Lung (tissue), 12 donors: ENCODE measurements around the gene POLE. TPM values are rescaled to one million over a fixed set of nuclear protein-coding genes. Genes with fewer than 3 reads are reported as not detected.

Experiments
- ATAC-seq: fragments of 200-7000 bp; cut with Tn5 transposase; one replicate; pipeline ENCODE4 v1.9.1; 2020; ENCODE audit warnings: moderate number of reproducible peaks; ENCODE audit not compliant: insufficient read depth, low FRiP score
- DNase-seq, 3 donors: peaks; one replicate each; pipeline ENCODE4 v3.0.0-alpha.2; 2013 to 2017
- H3K27ac ChIP-seq, 2 donors: one replicate each; pipeline ENCODE4 v1.5.1; 2013; ENCODE audit warnings: mild to moderate bottlenecking in 2 of 2, moderate library complexity in 2 of 2, control low read depth in 1 of 2, inconsistent platforms in 1 of 2, low read depth in 1 of 2, low read length in 1 of 2
- H3K27me3 ChIP-seq, 3 donors: one replicate each; pipeline ENCODE4 v1.5.1; 2013; ENCODE audit warnings: low read length in 2 of 3; ENCODE audit not compliant: control insufficient read depth in 3 of 3, insufficient read depth in 3 of 3
- H3K36me3 ChIP-seq, 4 donors: one replicate each; pipeline ENCODE4 v1.5.1; 2013; ENCODE audit warnings: low read length in 4 of 4, mild to moderate bottlenecking in 1 of 4, moderate library complexity in 1 of 4; ENCODE audit not compliant: control insufficient read depth in 4 of 4, insufficient read depth in 4 of 4
- H3K4me1 ChIP-seq, 5 donors: one replicate each; pipeline ENCODE4 v1.5.1; 2013; ENCODE audit warnings: low read length in 5 of 5, mild to moderate bottlenecking in 2 of 5, moderate library complexity in 1 of 5; ENCODE audit not compliant: control insufficient read depth in 5 of 5, insufficient read depth in 5 of 5
- H3K4me3 ChIP-seq: one replicate; pipeline ENCODE4 v1.5.1; 2013; ENCODE audit warnings: mild to moderate bottlenecking, control low read depth, moderate library complexity
- H3K9ac ChIP-seq, 2 donors: one replicate each; pipeline ENCODE4 v1.5.1; 2013; ENCODE audit warnings: low read length in 2 of 2, control low read depth in 1 of 2; ENCODE audit not compliant: insufficient read depth in 1 of 2
- H3K9me3 ChIP-seq, 4 donors: one replicate each; pipeline ENCODE4 v1.5.1; 2013; ENCODE audit warnings: low read length in 3 of 4, mild to moderate bottlenecking in 1 of 4, moderate library complexity in 1 of 4; ENCODE audit not compliant: control insufficient read depth in 4 of 4, insufficient read depth in 3 of 4
- WGBS, 2 donors: extraction: QIAGEN DNeasy Blood & Tissue Kit; methylation state at CpG; one replicate each; pipeline ENCODE4 v1.1.7; 2013; 5-methylcytosine and 5-hydroxymethylcytosine counted together
- polyA plus RNA-seq, 2 donors: library from polyadenylated mRNA; stranded (reverse); fragments of 200-250 nt; gene quantifications; one replicate each; pipeline ENCODE4 v1.2.1, GENCODE V29; 2013
- total RNA-seq, 2 donors: library from RNA; depleted of rRNA in 1 of 2; stranded (reverse); fragments of >200 nt in 1 of 2; gene quantifications; one replicate each; pipeline ENCODE4 v1.2.1, GENCODE V29; 2014 to 2021
- TF ChIP-seq, protein P1 (sequence below): IDR thresholded peaks from 2 replicates; pipeline ENCODE4 v1.5.1; 2012; ENCODE audit warnings: mild to moderate bottlenecking; ENCODE audit errors: control extremely low read depth, extremely low read depth
- donor health status: control.
- donor health status: control.
- donor health status: Bipolar disorder and iron deficiency.
- donor health status: healthy.
- donor health status: DM: yes; HTN: yes; CAD: no.

POLE gene
- total and polyA plus RNA-seq, 4 donors: 9.3 to 49.9 (median 25.3) TPM

DNA sequence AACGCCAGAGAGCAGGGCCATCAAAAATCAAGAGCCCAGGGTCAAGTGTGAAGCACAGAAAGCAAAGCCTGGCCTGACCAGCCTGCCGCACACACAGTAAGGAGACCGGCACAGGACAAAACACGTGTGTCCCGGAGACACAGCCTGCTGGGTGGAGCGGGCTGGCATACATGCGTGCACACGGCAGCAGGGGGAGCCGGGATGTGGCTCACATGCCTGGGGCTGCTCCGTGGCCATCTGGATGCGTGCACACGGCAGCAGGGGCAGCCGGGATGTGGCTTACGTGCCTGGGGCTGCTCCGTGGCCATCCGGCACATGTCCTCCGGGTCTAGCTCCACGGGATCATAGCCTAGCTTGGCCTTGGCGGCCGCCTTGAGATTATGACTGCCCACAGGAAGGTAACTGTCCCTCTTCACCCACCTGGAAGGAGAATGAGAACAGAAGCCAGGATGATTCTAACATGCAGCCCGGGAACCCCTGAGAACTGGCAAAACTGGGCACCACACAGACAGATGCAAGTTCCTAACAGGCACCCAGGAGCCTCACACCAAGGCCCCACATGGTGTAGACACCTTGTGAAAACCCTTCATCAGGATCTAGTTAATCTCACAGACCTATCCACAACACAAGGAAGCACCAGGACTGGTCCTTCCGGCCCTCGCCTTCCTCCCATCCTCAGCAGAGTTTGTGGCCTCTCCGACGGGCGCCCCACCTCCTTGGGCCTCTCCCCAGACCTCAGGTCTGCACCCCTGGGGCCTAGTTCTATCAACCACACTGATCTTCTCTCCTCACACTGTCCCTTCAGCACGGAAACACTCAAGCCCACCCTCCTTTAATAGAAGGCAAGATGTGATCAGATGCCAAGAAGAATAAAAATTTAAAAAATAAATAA lies 13.6 kb downstream of the POLE start:
- Histone ChIP-seq H3K27ac (no peak overlapping the region), H3K9me3 (no peaks in the 10 kb centered on the region), H3K27me3 (no peaks in the 10 kb centered on the region), H3K4me3 (no peak overlapping the region), H3K9ac (no peak overlapping the region), H3K36me3 (peaks cover 18 to 53% (median 24%) of the 10 kb centered on the region in 4 donors), H3K4me1 (no peaks in the 10 kb centered on the region)
- TF ChIP-seq, protein P1, sequence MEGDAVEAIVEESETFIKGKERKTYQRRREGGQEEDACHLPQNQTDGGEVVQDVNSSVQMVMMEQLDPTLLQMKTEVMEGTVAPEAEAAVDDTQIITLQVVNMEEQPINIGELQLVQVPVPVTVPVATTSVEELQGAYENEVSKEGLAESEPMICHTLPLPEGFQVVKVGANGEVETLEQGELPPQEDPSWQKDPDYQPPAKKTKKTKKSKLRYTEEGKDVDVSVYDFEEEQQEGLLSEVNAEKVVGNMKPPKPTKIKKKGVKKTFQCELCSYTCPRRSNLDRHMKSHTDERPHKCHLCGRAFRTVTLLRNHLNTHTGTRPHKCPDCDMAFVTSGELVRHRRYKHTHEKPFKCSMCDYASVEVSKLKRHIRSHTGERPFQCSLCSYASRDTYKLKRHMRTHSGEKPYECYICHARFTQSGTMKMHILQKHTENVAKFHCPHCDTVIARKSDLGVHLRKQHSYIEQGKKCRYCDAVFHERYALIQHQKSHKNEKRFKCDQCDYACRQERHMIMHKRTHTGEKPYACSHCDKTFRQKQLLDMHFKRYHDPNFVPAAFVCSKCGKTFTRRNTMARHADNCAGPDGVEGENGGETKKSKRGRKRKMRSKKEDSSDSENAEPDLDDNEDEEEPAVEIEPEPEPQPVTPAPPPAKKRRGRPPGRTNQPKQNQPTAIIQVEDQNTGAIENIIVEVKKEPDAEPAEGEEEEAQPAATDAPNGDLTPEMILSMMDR: no peak
- DNase-seq (no peak), ATAC-seq (no peak)
- 92 to 93% methylated on average over 27 of the region's 27 CpGs for WGBS, 2 donors

DNA sequence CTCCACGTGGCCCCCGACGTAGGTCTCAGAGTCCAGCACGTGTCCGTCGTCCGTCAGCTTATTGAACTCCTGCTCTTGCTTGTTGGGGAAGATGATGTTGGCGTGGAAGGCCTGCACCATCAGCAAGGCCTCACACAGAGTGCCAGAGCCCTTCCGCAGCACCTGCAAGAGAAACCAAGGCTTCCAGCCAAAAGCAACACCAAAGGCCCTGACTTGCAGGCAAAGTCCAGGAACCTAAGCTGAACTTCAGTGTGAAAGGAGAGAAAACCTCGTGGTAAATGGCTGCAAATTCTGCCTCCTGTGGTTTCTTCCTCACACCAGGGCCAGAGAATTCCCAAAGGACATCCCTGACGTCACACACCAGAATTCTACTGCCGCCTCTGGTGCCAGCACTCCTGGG lies 14.5 kb downstream of the POLE start:
- DNase-seq (no peak), ATAC-seq (no peak)
- Histone ChIP-seq H3K36me3 (peaks cover 21 to 58% (median 28%) of the 10 kb centered on the region in 4 donors), H3K27ac (no peak overlapping the region), H3K4me3 (no peak overlapping the region), H3K27me3 (no peaks in the 10 kb centered on the region), H3K4me1 (no peaks in the 10 kb centered on the region), H3K9me3 (no peaks in the 10 kb centered on the region), H3K9ac (no peak overlapping the region)
- TF ChIP-seq, protein P1: no peak
- 92 to 95% methylated on average over 12 of the region's 12 CpGs for WGBS, 2 donors

DNA sequence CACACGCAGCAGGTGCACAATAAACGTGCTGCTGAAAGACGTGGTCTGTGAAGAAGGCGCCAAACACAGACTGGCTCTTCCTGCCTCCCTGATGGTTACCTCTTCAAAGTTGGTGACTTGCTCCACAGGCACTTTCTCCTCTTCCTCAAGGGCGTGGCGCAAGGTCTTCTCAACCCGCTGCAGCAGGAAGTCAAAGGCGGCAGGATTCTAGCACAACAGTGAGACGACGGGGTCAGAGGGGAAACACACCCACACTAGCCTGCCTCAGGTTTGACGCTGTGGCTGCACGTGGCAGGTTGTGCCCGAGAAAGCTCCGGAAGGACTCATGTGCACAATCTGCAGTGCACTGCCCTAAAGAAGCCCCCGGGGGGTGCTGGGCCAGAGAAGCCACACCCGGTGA lies 15.0 kb downstream of the POLE start:
- TF ChIP-seq, protein P1: no peak
- no peaks in the 10 kb centered on the region for H3K27me3 ChIP-seq
- H3K4me1 ChIP-seq: no peaks in the 10 kb centered on the region
- H3K36me3 ChIP-seq: peaks cover 22 to 59% (median 30%) of the 10 kb centered on the region in 4 donors
- H3K9me3 ChIP-seq: no peaks in the 10 kb centered on the region
- ATAC-seq (no peak), DNase-seq (no peak)
- H3K9ac ChIP-seq: no peak overlapping the region
- no peak overlapping the region for H3K27ac ChIP-seq
- H3K4me3 ChIP-seq: no peak overlapping the region
- 57 to 75% methylated on average over 16 of the region's 16 CpGs for WGBS, 2 donors
